HG02610 (cell line): ENCODE results near the gene AFG1L.

Experiments
- ATAC-seq: cut with Tn5 transposase; IDR thresholded peaks from one replicate; pipeline ENCODE4 v1.9.1; 2021; ENCODE audit warnings: mild to moderate bottlenecking, moderate library complexity; ENCODE audit not compliant: unreplicated experiment

The AFG1L gene

DNA sequence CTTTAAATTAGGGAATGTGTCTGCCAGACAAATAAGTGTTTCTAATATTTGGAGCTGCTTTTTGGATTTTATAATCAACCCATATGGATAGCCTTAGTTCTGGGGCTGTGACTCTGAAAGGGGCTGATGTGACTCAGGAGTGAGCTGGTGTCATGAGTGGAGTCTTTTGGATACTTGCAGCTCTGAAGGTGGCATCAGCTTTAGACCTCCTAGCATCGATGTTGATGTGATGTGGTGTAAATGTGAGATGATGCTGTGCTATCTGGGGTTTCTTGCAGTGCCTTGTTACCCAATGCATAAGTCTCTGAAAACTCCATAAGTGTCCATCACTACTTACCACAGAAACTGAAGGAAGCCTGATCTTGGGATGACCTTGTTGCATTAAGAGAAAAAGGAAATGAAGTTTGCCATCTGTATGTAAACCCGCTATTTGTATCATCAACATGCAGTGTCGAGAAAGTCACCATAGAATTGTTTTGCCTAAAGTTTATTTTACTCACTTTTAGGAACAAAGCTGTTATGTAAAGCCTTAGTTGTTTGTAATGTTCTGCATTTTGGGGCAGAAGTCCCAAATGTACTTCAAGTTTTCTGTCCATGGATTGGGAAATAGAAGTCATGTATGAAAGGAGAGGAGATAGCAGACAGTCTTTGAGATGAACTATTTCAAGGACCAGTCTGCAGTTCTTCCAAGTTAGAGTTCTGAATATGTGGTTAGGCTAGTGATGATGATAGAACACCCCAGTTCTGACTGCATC, 273.9 kb downstream of the AFG1L start:
- ATAC-seq: no peak

DNA sequence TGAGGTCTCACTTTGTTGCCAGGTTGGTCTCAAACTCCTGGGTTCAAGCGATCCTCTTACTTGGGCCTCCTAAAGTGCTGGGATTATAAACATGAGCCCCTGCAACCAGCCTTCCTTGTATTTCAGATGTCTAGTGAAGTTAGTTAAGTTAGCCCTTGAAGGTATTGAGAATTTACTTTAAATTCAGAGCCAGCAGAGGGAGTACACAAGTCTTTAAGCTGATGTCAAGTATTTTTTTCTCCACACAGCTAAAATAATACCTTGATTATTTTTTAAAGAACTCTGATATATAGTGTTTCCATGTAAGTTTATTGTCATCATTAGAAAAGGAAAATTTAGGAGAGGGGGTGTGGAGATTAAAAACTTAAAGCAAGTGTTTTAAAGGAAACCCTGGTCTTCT, 275.7 kb downstream of the AFG1L start:
- ATAC-seq: no peak

DNA sequence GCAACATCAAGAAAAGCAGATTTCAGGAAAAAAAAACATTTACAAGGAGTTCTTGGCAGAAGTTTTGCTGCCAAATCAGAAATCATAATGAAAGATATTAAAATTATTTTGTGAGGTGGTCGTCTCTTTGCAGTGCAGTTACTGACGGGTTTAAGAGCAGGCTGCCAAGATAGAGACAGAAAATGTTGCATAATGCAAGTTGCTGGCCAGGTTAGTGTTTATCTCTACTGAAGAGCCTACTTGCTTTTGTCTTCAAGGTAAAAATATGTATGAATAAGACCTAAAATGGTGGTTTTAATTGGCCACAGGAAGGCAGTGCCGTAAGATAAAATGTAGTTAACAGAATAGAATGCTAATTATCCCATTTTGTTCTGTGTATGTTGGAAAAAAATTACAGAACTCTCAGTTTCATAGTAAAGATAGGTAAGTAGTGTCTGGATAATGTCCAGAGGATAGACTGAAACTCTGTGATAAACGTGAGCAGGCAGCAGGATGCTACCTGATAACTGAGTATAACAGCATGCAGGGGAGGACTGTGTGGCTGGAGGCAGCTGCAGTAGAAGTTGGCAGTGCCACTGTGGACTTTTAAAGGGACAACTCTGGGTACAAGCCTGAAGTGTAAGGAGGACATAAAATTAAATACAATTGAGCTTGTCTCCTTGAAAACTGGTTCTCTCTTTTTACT, 279.7 kb downstream of the AFG1L start:
- no peak for ATAC-seq
